ENCODE data around the gene PRKCA.
A peak's percentile ranks its signal among the peaks of the same experiment; 100 is the strongest.

The PRKCA gene

GRCh38 chr17:66784621-66785364 lies 482.4 kb downstream of the PRKCA start:
- DNase-seq = no peak

GRCh38 chr17:66786107-66786506 lies 483.7 kb downstream of the PRKCA start:
- no peak for DNase-seq

GRCh38 chr17:66787914-66788313 lies 485.5 kb downstream of the PRKCA start:
- DNase-seq = no peak

GRCh38 chr17:66789093-66789492 lies 486.7 kb downstream of the PRKCA start:
- DNase-seq = no peak

- DNase-seq = no peak
Observed at GRCh38 chr17:66789961-66790437, 487.6 kb downstream of the PRKCA start.

- DNase-seq = no peak
Observed at GRCh38 chr17:66790501-66791061, 488.2 kb downstream of the PRKCA start.

- peak; percentile 49 for DNase-seq
Observed at GRCh38 chr17:66791347-66791746, 488.9 kb downstream of the PRKCA start.

GRCh38 chr17:66793814-66794213 lies 491.4 kb downstream of the PRKCA start:
- no peak for DNase-seq

- no peak for DNase-seq
Observed at GRCh38 chr17:66795486-66795885, 493.1 kb downstream of the PRKCA start.

GRCh38 chr17:66799849-66800537 lies 497.6 kb downstream of the PRKCA start:
- DNase-seq = no peak

GRCh38 chr17:66803474-66803951 lies 501.1 kb downstream of the PRKCA start:
- peak; percentile 51 for DNase-seq

GRCh38 chr17:66805567-66805966 lies 503.2 kb downstream of the PRKCA start:
- no peak for DNase-seq

- DNase-seq = no peak
Observed at GRCh38 chr17:66807182-66807581, 504.8 kb downstream of the PRKCA start.

- no peak for DNase-seq
Observed at GRCh38 chr17:66809408-66809807, 507.0 kb downstream of the PRKCA start.

- no peak for DNase-seq
Observed at GRCh38 chr17:66810951-66811682, 508.7 kb downstream of the PRKCA start.

GRCh38 chr17:66811683-66812054 lies 509.3 kb downstream of the PRKCA start:
- no peak for DNase-seq

- no peak for DNase-seq
Observed at GRCh38 chr17:66812571-66812970, 510.2 kb downstream of the PRKCA start.

GRCh38 chr17:66813296-66813695 lies 510.9 kb downstream of the PRKCA start:
- DNase-seq = peak; percentile 32

- DNase-seq = no peak
Observed at GRCh38 chr17:66814026-66814425, 511.6 kb downstream of the PRKCA start.

- DNase-seq = no peak
Observed at GRCh38 chr17:66814570-66814969, 512.2 kb downstream of the PRKCA start.

GRCh38 chr17:66817750-66818149 lies 515.3 kb downstream of the PRKCA start:
- DNase-seq = no peak

GRCh38 chr17:66819466-66819865 lies 517.1 kb downstream of the PRKCA start:
- DNase-seq = no peak

- DNase-seq = no peak
Observed at GRCh38 chr17:66822009-66822408, 519.6 kb downstream of the PRKCA start.

All from retina (tissue), 1 donor.